Left forelimb (tissue), 1 donor: ENCODE measurements around the gene MBNL2.

Source experiments
- DNase-seq: peaks from one replicate; pipeline ENCODE4 v3.0.0-alpha.2; 2018; ENCODE audit warnings: low spot score

The MBNL2 gene

DNA sequence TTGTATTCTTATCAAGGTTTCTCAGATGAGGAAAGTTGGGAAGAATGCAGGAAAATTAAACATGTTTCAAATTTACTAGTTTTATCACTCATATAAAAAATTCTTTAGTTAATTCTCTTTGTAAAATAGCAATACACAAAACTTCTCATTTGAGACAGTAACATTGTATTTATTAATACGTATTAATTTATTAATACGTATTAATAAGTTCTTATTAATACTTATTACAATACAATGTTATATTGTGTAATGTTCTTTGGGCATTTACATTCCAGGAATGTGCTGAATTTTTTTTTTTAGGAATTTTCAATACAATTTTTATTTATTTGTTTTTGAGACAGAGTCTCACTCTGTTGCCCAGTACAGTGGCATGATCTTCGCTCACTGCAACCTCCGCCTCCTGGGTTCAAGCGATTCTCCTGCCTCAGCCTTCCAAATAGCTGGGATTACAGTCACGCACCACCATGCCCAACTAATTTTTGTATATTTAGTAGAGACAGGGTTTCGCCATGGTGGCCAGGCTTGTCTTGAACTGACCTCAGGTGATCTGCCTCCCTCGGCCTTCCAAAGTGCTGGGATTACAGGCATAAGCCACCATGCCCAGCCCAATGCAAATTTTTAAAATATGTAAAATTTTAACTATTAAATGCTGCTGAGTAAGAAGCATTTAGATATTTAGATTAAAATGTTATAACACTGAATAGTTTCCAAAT lies 31.6 kb downstream of the MBNL2 start:
- no peak for DNase-seq

DNA sequence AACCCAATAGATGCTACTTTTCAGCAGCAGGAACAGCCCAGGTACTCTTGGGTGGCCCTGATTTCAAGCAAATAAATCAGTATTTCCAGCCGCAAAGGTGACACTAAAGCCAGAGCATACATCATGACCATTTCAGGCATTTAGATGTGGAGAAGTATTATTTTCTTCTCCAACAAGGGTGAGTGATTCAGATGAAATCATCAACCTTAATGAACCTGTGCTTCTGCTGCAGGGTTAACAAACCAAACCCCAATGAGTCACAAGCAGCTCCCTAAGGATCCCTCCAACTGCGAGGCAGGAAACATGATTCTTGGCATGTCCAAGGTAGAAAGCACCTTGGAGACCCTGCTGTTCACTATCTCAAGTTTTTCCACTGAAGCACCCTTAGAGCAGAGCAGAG lies 32.7 kb downstream of the MBNL2 start:
- no peak for DNase-seq

DNA sequence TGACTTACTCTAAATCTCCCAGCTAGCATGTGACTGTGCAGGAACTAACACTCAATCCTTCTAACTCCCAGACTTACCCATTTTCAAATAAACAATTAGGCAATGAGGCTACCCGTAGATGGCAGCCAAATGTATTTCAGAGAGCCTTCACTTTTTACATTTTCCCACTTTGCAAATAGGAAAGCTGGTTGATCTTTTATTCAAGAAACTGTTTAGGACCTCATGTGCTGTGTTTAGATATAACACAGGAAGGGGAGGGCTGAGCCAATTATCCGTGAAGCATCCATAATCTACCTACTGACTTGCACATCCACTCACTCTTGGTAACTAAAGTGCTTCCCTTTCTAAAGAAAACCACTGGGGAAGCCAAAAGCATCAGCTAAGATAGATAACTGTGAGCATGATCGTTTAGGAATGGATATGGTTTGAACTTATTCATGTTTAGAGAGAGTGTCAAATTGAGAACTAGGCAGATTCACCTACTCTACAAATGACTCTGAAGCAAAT lies 33.4 kb downstream of the MBNL2 start:
- no peak for DNase-seq

DNA sequence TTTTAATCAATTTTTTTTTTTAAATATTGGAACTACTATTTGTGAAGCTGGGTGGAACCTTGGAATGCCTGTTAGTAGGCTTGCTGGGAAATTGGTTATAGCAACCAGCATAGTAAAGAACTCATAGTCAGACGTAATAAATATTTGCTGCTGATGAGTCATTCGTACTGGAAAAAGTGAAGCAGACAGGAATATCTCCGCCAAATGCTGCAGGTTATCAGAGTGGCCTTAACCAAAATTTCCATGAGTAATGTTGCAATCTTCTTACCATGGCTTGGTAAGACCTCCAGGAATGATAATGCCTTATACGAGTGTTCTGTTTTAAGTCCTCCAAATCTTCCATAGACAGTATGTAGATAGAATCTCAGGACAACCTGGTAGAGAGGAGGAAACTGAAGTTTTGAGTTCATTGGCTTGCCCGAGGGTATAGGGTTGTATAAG lies 34.2 kb downstream of the MBNL2 start:
- no peak for DNase-seq

DNA sequence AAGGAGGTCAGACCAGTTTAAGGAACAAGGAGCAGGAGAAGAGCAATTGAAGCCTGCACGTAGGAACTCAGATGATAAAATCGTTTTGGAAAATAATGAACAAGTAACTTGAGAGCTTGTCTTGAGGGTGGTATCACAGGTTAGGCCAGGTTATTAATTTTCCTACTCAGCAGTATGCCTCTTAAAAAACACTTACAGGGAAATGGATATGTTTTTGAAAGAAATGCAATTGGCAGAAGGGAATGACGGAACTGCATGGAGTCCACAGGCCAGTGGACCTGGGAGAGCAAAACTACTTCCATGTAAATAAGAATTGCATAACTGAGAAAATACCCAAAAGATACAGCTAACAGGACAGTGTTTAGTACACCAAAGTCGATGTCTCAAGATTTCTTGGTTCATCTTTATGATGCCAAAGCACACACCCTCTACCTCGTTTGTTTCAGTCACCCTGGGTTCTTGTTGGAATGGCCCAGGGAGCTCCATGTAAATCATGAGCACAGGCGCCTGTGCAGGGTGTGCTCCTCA lies 35.2 kb downstream of the MBNL2 start:
- DNase-seq: no peak

DNA sequence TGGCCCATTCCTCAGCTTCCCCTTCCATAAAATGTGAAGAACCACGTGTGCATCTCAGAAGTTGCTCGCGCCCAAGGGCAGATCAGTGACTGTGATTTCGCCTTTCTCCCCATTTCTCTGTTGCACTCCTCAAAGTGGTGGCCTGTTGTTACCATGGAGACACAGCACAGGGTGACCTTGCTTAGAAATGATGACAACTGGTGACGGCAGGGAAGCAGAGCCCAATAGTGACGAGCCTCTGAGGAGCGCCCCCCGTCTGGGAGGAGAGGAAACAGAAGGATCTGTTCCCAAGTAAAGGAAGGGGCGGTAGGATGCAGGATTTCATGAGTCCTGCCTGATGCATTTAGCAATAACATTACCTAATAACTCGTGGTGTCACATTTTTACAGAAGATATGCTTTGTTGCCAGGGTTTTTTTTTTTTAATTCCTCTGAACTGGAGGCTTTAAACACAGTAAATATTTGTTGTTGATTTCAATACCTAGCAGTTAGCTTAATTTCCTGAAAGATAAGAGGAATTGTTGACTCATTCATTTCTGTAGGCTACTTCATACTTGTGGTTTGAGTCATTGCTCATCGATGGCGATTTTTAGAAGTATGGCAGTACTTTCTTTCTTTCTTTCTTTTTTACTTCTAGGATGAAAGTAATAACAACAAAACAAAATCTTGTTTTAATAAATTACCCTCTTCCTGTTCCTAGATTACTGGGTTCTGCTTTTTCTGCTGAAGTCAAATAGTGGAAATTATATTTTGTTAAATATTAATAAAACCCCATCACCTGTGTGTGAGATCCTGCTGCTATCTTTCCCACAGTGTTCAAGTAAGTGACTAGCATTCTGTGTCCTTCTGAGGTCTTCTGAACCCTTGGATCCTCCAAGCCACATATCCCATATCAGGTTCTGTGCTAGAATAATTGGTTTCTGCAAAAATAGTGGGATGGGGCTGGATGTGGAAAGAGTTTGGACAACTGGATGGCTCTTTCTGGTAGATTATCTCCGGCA lies 36.0 kb downstream of the MBNL2 start:
- no peak for DNase-seq

DNA sequence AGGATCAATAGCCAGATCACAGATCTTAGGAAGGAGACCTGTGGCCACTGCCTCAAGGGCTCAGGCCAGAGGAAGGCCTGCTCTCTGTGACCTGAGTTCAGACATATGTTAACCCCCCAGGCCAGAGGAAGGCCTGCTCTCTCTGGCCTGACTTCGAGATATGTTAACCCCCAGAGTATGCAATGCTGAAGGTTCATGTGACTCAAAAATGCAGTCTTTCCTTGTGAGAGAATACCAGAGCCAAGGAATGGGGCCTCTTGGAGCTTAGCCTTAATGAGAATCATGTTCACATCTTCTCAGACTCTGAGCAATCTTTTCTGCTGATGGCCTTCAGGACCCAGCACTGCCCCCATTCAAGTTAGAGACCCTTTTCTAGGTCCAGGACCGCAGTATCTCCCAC lies 36.7 kb downstream of the MBNL2 start:
- DNase-seq: no peak

DNA sequence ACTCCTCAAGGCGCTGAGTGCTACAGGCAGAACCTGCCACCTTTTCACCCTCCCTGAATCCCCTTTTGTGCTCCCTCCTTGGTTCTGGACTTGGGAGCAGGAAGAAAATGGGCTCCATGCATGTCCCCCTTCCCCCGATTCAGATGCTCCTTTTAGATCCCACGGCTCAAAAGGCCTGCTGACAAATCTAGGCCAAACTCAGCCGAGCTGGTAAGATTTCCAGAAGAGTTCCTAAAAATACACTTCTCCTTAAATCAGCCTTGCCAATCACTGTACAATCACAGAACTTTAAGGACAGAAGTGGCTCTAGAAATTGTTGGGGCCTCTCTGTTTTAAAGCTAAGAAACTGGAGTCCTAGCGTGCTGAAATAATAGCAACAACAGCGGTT lies 37.3 kb downstream of the MBNL2 start:
- DNase-seq: no peak

DNA sequence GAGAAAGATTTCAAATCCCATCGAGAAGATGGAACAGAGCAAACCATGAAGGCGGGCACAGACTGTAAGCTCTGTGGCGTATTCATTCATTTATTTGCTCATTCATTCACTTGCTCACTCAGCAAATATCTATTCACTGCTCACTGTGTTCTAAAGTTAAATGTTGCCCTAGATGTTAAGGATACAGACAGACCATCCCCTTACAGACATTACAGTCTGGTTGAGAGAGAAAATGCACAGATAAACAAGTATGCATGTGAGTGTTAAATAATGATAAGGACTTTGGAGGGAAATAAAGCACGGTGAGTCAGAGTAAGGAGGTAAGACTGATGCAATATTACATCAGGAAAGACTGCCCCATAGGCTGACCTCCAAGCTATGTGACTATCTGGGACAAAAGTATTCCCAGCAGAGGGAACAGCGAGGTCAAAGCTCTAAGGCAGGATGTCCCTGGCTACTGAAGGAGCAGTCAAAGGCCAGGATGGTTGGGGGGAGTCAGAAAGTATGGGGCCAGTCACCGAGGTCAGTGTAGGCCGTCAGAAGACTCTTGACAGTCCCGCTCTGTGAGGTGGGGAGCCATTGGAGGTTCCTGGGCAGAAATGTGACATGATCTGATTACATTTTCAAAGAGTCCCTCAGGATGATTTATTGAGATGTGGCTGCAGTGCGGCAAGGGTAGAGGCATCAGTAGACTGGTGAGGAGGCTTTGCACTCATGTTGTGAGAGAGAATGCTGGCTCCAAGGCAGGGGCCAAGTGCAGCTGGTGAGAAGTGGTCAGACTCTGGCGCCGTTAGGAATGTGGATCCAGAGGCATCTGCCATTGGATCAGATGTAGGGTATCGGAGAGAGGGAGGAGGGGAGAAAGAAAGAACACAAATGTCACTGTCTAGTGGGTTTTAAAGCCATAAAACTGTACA lies 37.9 kb downstream of the MBNL2 start:
- DNase-seq: no peak

DNA sequence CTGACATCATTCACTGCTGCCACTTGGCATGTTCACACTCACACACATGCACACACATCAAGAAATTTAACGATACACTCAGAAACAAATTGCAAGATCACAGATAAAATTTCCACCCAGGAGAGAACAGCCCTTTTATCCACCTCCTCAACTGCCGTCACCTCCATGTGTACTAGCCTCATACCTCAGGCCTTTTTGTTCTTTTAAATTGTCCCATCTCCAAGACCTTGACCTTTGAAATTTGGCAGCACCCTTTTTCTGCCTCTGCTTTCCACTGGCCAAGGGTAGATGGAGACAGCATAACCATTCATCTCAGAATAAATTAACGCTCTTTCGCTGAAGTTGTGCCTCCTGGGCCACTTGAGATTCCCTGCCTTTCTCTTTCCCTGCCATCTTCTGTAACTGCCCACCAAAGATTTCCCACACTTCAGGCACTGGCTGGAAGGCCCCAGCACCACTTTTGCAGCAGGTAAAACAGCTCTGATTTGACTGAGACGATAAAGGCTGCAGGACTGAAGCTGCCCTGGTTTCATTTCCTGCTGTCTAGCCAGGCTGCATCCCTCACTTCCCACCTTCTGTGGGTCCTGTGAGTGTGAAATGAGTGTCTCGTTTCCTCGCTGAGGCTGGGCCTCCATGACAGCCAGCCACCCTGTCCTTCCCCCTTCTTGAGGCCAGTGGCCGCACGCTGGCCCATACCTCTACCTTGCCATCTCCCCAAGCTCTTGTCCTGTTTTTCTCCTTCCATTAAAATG lies 39.3 kb downstream of the MBNL2 start:
- no peak for DNase-seq

DNA sequence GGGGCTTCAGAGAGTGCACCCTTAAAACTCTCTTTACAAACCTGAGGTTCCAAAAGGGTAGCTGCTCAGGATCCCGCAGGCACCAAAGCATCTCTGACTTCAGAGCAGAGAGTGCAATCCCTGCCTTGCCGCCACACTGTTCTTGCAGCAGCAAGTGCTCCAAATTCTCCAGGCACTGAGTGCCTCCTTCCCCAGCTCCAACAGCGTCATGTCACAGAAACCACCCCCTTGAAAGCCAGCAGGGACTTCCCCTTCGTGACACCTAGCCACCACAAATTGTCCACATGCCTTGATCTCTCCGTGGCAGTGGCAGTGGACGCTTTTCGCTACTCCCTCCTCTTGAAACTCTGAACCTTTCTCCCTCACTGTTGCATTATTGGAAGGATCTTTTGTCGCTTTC lies 39.9 kb downstream of the MBNL2 start:
- no peak for DNase-seq

DNA sequence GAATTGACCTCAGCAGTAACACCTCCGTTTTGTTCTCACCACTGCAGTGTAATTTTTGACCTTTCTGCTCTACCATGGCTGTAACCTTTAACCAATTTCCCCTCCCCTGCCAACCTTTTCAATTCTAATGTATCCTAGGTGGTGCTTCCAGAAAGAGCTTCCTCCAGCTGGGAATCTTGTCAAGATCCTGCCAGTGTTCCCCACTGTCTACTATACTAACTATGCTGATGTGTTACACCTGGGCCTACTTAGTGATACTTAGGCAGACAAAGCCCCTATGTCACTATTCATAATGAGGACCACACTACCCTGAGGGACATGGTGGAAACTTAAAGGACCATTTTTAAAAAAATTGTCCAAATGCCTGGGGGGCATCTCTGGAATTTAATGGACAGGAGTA lies 41.0 kb downstream of the MBNL2 start:
- DNase-seq: no peak

DNA sequence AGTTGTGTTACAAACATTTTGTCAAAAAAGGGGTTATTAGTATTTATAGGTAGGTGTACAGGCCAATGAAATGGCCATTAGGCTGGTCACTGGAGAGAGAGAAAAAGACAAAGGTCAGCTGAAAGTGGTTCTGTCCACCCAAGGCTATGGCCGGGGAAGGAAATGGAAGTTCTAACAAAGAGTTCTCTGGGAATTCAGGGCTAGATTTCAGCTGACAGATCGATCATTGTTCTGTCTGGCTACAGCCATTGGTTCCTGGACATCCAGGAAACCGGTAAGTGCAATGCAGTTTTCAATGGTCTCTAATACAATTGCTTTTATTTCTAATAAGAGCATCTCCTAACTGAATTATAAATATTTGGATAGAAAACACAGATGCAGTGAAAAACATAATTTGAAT lies 42.5 kb downstream of the MBNL2 start:
- DNase-seq: no peak

DNA sequence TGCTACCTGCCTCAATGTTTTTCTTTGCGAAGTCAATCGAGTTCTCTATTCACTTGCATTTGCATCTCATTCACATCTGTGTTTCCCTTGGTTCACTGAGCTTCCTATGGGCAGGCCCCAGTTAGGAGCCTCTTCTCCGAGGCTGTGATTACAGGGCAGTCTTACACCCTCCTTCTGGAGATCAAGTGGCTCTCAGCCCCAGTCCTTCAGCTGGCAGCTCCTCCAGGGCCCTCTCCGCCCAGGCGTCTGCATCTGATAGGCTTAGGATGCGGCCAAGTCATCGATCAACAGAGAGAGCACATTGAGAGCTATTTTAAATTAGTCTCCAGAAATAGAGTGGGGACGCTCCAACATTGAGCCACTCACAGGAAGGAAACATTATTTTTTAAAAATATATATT lies 44.2 kb downstream of the MBNL2 start:
- no peak for DNase-seq

DNA sequence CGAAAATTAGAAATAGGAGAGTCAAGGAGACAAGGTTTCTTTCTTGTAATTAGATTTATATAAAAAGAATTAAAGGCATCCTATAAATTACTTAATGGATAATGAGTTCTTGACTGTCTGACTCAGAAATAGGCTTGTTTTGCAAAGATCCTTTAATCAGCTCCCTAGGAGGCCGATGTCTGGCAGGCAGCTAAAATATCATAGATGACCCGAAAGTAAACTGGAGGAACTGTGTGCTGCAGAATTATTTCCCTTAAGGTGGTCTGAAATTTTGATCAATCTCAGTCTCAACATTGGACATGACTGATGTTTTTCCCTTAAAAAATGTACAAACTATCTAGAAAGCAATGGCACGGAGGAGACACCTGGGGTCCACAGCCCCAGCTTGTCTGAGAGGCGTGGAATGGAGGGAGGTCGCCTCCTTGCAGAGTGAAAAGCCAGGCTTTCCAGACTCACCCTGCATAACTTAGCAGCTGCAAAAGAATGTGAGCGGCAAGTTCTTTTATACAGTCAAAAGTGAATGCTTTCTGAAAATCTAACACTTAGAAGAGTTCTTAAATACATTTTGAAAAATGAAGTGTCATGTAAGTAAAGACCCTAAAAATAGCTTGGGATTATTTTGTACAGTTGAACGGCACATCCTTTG lies 44.8 kb downstream of the MBNL2 start:
- DNase-seq: no peak

DNA sequence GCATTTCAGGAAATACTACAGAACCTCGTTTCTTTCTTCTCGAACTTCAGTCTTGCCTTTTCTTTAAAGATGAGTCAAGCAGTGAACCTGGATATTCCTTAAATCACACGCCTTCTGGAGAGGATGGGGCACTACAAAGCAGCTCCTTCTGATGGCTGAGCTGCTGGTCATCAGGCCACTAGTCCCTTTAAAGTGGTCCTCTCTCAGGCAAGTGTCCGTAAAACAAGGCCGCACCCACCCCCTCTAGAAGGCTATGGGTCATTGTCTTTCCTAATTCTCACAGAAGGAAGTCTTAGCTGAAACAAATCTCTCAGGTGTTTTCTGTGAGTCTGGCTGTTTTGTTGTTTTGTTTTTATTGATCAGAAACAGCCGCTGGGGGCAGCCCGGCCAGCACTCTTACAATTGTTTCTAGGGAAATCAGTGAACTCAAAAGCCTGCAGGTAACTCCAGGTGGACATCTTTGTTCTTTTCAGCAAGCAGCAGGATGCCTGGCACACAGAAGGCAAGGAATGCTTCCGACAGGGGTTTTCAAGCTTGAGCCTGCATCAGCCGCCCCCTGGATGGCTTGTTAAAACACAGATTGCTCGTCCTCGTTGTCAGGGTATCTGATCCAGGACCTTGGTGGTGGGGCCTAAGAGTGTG lies 45.4 kb downstream of the MBNL2 start:
- DNase-seq: no peak

DNA sequence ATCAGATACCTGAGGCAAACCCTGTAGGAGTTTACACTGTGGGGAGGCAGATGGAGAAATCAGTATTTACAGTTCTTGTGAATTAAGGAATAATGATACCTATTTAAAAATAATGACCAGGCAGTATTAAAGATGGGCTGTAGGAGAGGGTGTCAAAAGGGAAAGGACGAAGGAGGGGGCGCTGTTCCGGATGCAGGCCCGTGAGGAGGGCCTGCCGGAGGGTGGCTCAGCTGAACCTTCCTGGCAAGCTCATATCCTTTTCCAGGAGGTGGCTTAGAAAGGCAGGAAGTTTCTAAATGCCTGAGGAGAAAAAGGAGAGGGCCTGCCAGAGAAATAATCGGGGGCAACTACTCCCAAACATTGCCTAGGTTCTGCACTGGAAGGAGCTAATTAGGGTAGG lies 46.6 kb downstream of the MBNL2 start:
- DNase-seq: no peak

DNA sequence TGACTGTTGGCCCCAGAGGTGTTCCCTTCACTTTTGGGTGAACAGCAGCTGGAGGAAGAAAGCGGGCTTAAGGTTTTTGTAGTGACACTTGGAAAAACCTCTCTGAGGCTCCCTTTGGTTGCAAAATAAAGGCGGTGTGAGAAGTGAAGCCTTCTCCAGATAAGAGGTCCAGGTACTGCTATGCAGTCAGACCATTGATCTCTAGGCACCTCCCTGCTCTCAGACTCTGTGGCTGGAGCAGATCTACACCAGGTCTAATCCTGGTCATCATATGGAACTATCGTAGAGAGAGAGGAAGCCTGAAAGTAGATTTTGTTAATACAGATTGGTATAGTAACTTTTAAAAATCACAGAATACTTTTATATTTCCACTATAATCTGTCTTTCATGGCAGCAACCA lies 47.5 kb downstream of the MBNL2 start:
- no peak for DNase-seq

DNA sequence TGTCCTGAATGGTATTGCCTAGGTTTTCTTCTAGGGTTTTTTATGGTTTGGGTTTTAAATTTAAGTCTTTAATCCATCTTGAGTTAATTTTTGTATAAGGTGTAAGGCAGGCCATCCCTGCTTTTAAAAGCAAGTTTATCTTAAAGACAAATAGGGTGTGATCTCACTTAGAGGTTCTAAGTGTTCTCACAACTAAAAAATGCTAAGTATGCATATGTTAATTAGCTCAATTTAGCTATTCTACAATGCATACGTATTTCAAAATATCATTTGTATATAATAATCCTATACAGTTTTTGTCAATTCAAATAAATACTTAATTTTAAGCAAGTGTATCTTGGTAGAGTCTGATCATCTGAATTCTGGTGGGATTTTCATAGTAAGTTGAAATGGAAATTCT lies 50.4 kb downstream of the MBNL2 start:
- no peak for DNase-seq

DNA sequence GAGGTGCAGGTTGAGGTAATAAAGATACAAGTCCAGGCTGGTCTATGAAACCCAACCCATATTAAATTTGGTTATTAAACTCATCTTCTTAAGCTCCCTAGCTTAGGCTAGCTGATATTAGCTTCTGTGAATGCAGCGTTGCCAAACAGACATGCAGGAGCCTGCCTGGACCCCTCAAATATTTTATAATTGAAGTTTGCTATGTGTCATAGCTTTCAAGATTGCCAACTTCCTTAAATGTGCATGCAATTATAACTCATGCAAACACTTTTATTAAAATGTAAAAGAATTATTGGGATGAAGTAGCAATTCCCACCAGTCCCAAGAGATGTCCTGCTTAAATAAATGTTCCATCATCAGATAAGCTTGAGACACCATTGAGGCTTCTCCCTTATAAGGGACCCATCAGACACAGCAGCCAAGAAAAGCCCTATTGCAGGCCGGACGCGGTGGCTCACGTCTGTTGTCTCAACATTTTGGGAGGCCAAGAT lies 51.3 kb downstream of the MBNL2 start:
- no peak for DNase-seq
